ENCODE results near the gene PPIL4. TPM values are rescaled to one million over a fixed set of nuclear protein-coding genes. Genes with fewer than 3 reads are reported as not detected.

PPIL4 gene
- total RNA-seq, 3 donors from 2014 or later, result 34.7 to 46.0 (median 36.2) TPM

DNA sequence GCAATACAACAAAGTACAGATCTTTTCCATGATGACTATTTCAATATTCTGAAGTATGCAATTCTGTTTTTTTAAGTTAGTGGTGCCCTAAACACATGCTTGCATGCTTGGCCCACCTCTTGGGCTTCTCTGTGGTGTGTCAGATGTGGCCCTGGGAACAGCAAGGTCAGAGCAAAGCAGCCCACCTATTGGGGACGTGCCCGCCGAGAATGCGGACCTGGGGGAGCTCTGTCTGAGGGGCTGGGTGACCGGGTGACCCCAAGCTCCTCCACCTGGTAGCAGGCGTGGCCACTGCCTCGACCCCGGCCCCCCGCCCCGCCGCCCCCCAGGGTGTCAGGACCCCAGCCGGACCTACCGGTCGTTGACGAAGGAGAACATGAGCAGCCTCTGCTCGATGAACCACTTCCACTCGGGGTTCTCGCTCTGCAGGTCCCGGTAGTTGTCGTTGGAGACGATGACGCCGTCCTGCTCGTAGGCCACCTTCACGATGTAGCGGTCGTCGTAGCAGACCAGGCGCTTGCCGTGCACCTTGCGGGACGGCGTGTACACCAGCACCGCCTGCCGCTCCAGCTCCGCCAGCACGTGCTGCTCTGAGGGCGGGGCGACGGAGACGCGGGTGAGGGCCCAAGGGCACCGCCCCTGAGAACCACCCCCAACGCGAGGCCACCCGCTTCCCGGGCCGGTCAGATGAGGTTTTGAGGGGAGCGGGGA is 89.4 kb downstream of the PPIL4 start:
- Histone ChIP-seq H3K36me3 (no peaks in the 10 kb centered on the region), H3K4me3 (no peak overlapping the region), H3K27me3 (no peaks in the 10 kb centered on the region), H3K9me3 (no peaks in the 10 kb centered on the region), H3K27ac (no peak overlapping the region), H3K4me1 (peaks cover 13 to 15% of the 10 kb centered on the region in 2 donors)
- intact Hi-C loops (cut with DNase I; ENCODE audit: low total_unique reads), result no loop called here
- TF ChIP-seq POLR2A (IDR thresholded peaks at IDR 0.05) (no peak), POLR2AphosphoS5 (IDR thresholded peaks at IDR 0.05) (no peak)
- TF ChIP-seq, protein P1, sequence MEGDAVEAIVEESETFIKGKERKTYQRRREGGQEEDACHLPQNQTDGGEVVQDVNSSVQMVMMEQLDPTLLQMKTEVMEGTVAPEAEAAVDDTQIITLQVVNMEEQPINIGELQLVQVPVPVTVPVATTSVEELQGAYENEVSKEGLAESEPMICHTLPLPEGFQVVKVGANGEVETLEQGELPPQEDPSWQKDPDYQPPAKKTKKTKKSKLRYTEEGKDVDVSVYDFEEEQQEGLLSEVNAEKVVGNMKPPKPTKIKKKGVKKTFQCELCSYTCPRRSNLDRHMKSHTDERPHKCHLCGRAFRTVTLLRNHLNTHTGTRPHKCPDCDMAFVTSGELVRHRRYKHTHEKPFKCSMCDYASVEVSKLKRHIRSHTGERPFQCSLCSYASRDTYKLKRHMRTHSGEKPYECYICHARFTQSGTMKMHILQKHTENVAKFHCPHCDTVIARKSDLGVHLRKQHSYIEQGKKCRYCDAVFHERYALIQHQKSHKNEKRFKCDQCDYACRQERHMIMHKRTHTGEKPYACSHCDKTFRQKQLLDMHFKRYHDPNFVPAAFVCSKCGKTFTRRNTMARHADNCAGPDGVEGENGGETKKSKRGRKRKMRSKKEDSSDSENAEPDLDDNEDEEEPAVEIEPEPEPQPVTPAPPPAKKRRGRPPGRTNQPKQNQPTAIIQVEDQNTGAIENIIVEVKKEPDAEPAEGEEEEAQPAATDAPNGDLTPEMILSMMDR (IDR thresholded peaks at IDR 0.05), result no peak
- no peak for DNase-seq (ENCODE audit: low spot score in 2 of 2)

DNA sequence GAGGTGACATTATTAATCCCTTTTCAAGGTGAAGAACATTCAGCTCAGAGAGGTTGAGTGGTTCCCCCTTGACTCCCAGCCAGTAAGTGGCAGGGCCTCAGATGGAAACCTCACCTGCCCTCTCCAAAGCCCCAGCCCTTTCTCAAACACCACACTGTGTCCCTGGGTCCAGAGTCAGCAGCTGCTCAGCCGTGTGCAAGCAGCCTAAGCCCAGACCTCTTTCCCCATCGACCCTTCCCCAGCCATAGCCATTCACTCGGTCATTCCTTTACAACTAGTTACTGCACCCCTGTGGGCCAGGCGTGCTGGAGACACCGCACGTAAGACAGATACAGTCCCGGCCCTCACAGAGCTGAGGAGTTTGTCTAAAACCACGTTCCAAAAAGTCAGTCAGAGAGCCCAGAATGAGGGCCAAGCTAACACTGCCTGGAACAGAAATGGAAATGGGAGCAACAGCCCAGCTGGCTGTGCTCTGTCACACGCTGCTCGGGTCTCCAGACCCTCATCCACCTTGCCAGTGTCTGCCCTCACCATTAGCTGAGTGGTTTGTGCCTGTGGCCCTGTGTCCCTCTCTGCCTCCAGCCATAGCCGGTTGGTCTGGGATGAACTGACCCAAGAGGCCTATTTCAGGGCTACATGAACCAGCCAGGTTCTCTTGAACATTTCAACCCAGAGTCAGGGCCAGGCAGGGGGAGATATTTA is 90.7 kb downstream of the PPIL4 start:
- DNase-seq (ENCODE audit: low spot score in 2 of 2), result no peak
- Histone ChIP-seq H3K4me3 (no peak overlapping the region), H3K4me1 (peaks cover 13 to 15% of the 10 kb centered on the region in 2 donors), H3K27me3 (no peaks in the 10 kb centered on the region), H3K9me3 (no peaks in the 10 kb centered on the region), H3K36me3 (no peaks in the 10 kb centered on the region), H3K27ac (peak overlapping the region; percentile 68 to 71)
- TF ChIP-seq POLR2AphosphoS5 (IDR thresholded peaks at IDR 0.05), result no peak
- TF ChIP-seq, protein P1 (IDR thresholded peaks at IDR 0.05), result no peak
- TF ChIP-seq POLR2A (IDR thresholded peaks at IDR 0.05), result no peak
- intact Hi-C loops (cut with DNase I; ENCODE audit: low total_unique reads), result no loop called here

Other genes with a start within 250 kb of the PPIL4 start
- gene TAB2, start 228.3 kb downstream of the PPIL4 start, total RNA-seq, result 10 to 100 TPM; 63.3 to 91.0 (median 75.8) TPM
- 1 to 10 TPM; 3.0 to 7.8 (median 5.6) TPM for gene SUMO4, start 145.8 kb downstream of the PPIL4 start, total RNA-seq
- 1 to 10 TPM; 2.3 to 6.4 (median 3.8) TPM for gene ZC3H12D, start 61.0 kb downstream of the PPIL4 start, total RNA-seq
- 10 to 100 TPM; 53.1 to 75.8 (median 54.7) TPM for gene GINM1, start 20.3 kb upstream of the PPIL4 start, total RNA-seq
- 10 to 100 TPM; 20.1 to 24.9 (median 21.1) TPM for gene KATNA1, start 102.7 kb upstream of the PPIL4 start, total RNA-seq
- 10 to 100 TPM; 24.3 to 36.4 (median 30.2) TPM for gene LATS1, start 172.1 kb upstream of the PPIL4 start, total RNA-seq
- gene NUP43, start 200.5 kb upstream of the PPIL4 start, total RNA-seq, result 10 to 100 TPM; 15.5 to 27.8 (median 22.6) TPM
- gene PCMT1, start 203.7 kb upstream of the PPIL4 start, total RNA-seq, result 100 to 1,000 TPM; 111 to 148 (median 121) TPM